ENCODE data around the gene SP7. TPM values are rescaled to one million over a fixed set of nuclear protein-coding genes. Genes with fewer than 3 reads are reported as not detected.
"Not testable (repeated sequence)": the region's sequence is repeated elsewhere in the genome, so short reads cannot be mapped to it uniquely, and the experiment has no call there.

Gene SP7
- total RNA-seq, 4 donors from 2014 or later = not detected

- DNase-seq = no peak
- Histone ChIP-seq H3K27ac (peak overlapping the region in 2 of 4 donors; percentile 18 to 35), H3K36me3 (no peaks in the 10 kb centered on the region), H3K9me3 (no peaks in the 10 kb centered on the region), H3K27me3 (no peaks in the 10 kb centered on the region), H3K4me3 (no peak overlapping the region), H3K4me1 (peaks cover 0 to 22% (median 2%) of the 10 kb centered on the region in 4 donors)
- TF ChIP-seq CTCF (IDR thresholded peaks at IDR 0.05) (no peak), POLR2A (IDR thresholded peaks at IDR 0.05) (no peak)
Observed at GRCh38 chr12:53365245-53365904, 29.2 kb upstream of the SP7 start.

GRCh38 chr12:53361638-53362037 lies 25.5 kb upstream of the SP7 start:
- not testable (repeated sequence) for H3K9me3 ChIP-seq, H3K4me3 ChIP-seq, H3K36me3 ChIP-seq, H3K27ac ChIP-seq, DNase-seq, H3K4me1 ChIP-seq, H3K27me3 ChIP-seq

GRCh38 chr12:53358836-53359419 lies 22.8 kb upstream of the SP7 start:
- no peak for DNase-seq
- H3K4me3 ChIP-seq = no peak overlapping the region
- H3K9me3 ChIP-seq = no peaks in the 10 kb centered on the region
- TF ChIP-seq POLR2A (IDR thresholded peaks at IDR 0.05) (no peak), CTCF (IDR thresholded peaks at IDR 0.05) (no peak)
- no peaks in the 10 kb centered on the region for H3K4me1 ChIP-seq
- H3K27ac ChIP-seq = no peak overlapping the region
- no peaks in the 10 kb centered on the region for H3K27me3 ChIP-seq
- H3K36me3 ChIP-seq = no peaks in the 10 kb centered on the region

- Histone ChIP-seq H3K36me3 (no peaks in the 10 kb centered on the region), H3K27ac (no peak overlapping the region), H3K4me3 (no peak overlapping the region), H3K4me1 (peaks cover 0 to 11% (median 0%) of the 10 kb centered on the region in 4 donors), H3K9me3 (no peaks in the 10 kb centered on the region), H3K27me3 (no peaks in the 10 kb centered on the region)
- TF ChIP-seq CTCF (IDR thresholded peaks at IDR 0.05) (no peak), POLR2A (IDR thresholded peaks at IDR 0.05) (no peak)
- no peak for DNase-seq
Observed at GRCh38 chr12:53355121-53355520, 19.0 kb upstream of the SP7 start.

GRCh38 chr12:53353257-53353655 lies 17.1 kb upstream of the SP7 start:
- Histone ChIP-seq H3K9me3 (no peaks in the 10 kb centered on the region), H3K36me3 (no peaks in the 10 kb centered on the region), H3K4me3 (no peak overlapping the region), H3K27me3 (no peaks in the 10 kb centered on the region), H3K4me1 (peaks cover 0 to 11% (median 0%) of the 10 kb centered on the region in 4 donors), H3K27ac (peak overlapping the region in 2 of 4 donors; percentile 41 to 56)
- no peak for DNase-seq
- TF ChIP-seq CTCF (IDR thresholded peaks at IDR 0.05) = no peak
- no peak for TF ChIP-seq POLR2A (IDR thresholded peaks at IDR 0.05)
